Measurements from ENCODE around the gene GPN1. TPM values are rescaled to one million over a fixed set of nuclear protein-coding genes. Genes with fewer than 3 reads are reported as not detected.

GPN1 gene
- total RNA-seq, 3 donors from 2014 or later (not counting 1 experiment from before 2014, with no cell fraction given), result 31.5 to 36.1 (median 34.9) TPM

GRCh38 chr2:27582695-27583389, 46.0 kb upstream of the GPN1 start, which contains the start of gene ZNF512:
TSS of gene ZNF512 (plus strand) at chr2:27583042. CDS start at chr2:27583113, 71 bp downstream.
- TF ChIP-seq CTCF (IDR thresholded peaks at IDR 0.05), result no peak
- WGBS (ENCODE audit: insufficient coverage), result 3% methylated on average over 38 of the region's 38 CpGs
- DNase-seq, result peak; percentile 66 to 86
- peaks cover 43 to 51% of the 10 kb centered on the region in 2 donors for H3K4me1 Mint-ChIP-seq
- intact Hi-C loops (cut with micrococcal nuclease), result loop anchor here (1.0 to 2.0 kb wide), 2 partner anchors 10 to 46 kb away; partner anchors contain the start of genes CCDC121 and GPN1
- no peaks in the 10 kb centered on the region for H3K9me3 Mint-ChIP-seq
- H3K27me3 ChIP-seq (ENCODE audit: control insufficient read depth, insufficient read depth, low read length), result peaks cover 3% of the 10 kb centered on the region
- H3K9me3 ChIP-seq (ENCODE audit: control insufficient read depth, insufficient read depth, low read length), result no peaks in the 10 kb centered on the region
- H3K4me3 ChIP-seq (ENCODE audit: low read length), result peak within 1 kb of the TSS; percentile 66
- H3K36me3 Mint-ChIP-seq, result no peaks in the 10 kb centered on the region
- H3K27ac Mint-ChIP-seq, result peak within 1 kb of the TSS; percentile 83 to 95
- ATAC-seq, result peak; percentile 88 to 92 (median 92)
- H3K27me3 Mint-ChIP-seq (ENCODE audit: low read depth in 2 of 2), result peaks cover 18 to 31% of the 10 kb centered on the region in 2 donors
- H3K4me1 ChIP-seq (ENCODE audit: control insufficient read depth, insufficient read depth, low read length), result peaks cover 28% of the 10 kb centered on the region
- H3K4me3 Mint-ChIP-seq, result peak within 1 kb of the TSS; percentile 96
- H3K27ac ChIP-seq (ENCODE audit: low read length), result peak within 1 kb of the TSS; percentile 61
- H3K36me3 ChIP-seq (ENCODE audit: control insufficient read depth, insufficient read depth, low read length), result no peaks in the 10 kb centered on the region

GRCh38 chr2:27583390-27583915, 45.4 kb upstream of the GPN1 start:
- Mint-ChIP-seq H3K4me1 (peaks cover 49 to 53% of the 10 kb centered on the region in 2 donors), H3K27ac (peak overlapping the region; percentile 83 to 95), H3K9me3 (no peaks in the 10 kb centered on the region), H3K27me3 (ENCODE audit: low read depth in 2 of 2) (peaks cover 16 to 25% of the 10 kb centered on the region in 2 donors), H3K4me3 (peak overlapping the region; percentile 96), H3K36me3 (no peaks in the 10 kb centered on the region)
- no peak for TF ChIP-seq CTCF (IDR thresholded peaks at IDR 0.05)
- intact Hi-C loops (cut with micrococcal nuclease), result loop anchor here (1.0 to 2.0 kb wide), 2 partner anchors 10 to 45 kb away; partner anchors contain the start of genes CCDC121 and GPN1
- Histone ChIP-seq H3K4me1 (ENCODE audit: control insufficient read depth, insufficient read depth, low read length) (peaks cover 30% of the 10 kb centered on the region), H3K36me3 (ENCODE audit: control insufficient read depth, insufficient read depth, low read length) (no peaks in the 10 kb centered on the region), H3K27me3 (ENCODE audit: control insufficient read depth, insufficient read depth, low read length) (no peaks in the 10 kb centered on the region), H3K9me3 (ENCODE audit: control insufficient read depth, insufficient read depth, low read length) (no peaks in the 10 kb centered on the region), H3K4me3 (ENCODE audit: low read length) (peak overlapping the region; percentile 66), H3K27ac (ENCODE audit: low read length) (peak overlapping the region; percentile 61)
- ATAC-seq, result peak; percentile 16 to 25 (median 19)
- 7% methylated on average over 12 of the region's 12 CpGs for WGBS (ENCODE audit: insufficient coverage)
- DNase-seq, result no peak

- intact Hi-C loops (cut with micrococcal nuclease), result no loop called here
- H3K9me3 ChIP-seq (ENCODE audit: control insufficient read depth, insufficient read depth, low read length), result no peaks in the 10 kb centered on the region
- H3K27me3 Mint-ChIP-seq (ENCODE audit: low read depth in 2 of 2), result peaks cover 6 to 13% of the 10 kb centered on the region in 2 donors
- DNase-seq (no peak), ATAC-seq (no peak)
- H3K4me1 Mint-ChIP-seq, result peaks cover 53% of the 10 kb centered on the region in 2 donors
- no peaks in the 10 kb centered on the region for H3K36me3 ChIP-seq (ENCODE audit: control insufficient read depth, insufficient read depth, low read length)
- no peak overlapping the region for H3K27ac Mint-ChIP-seq
- H3K4me3 ChIP-seq (ENCODE audit: low read length), result no peak overlapping the region
- H3K4me3 Mint-ChIP-seq, result peak overlapping the region; percentile 13
- 95% methylated on average over 3 of the region's 3 CpGs for WGBS (ENCODE audit: insufficient coverage)
- peaks cover 30% of the 10 kb centered on the region for H3K4me1 ChIP-seq (ENCODE audit: control insufficient read depth, insufficient read depth, low read length)
- H3K9me3 Mint-ChIP-seq, result no peaks in the 10 kb centered on the region
- no peak overlapping the region for H3K27ac ChIP-seq (ENCODE audit: low read length)
- H3K36me3 Mint-ChIP-seq, result no peaks in the 10 kb centered on the region
- no peak for TF ChIP-seq CTCF (IDR thresholded peaks at IDR 0.05)
- H3K27me3 ChIP-seq (ENCODE audit: control insufficient read depth, insufficient read depth, low read length), result no peaks in the 10 kb centered on the region
Observed at GRCh38 chr2:27584597-27584996, 44.3 kb upstream of the GPN1 start.
